ENCODE results near the gene MARCHF10. TPM values are rescaled to one million over a fixed set of nuclear protein-coding genes. Genes with fewer than 3 reads are reported as not detected.
A peak's percentile ranks its signal among the peaks of the same experiment; 100 is the strongest.

The MARCHF10 gene
- total RNA-seq, 1 donor from 2014 or later, result not detected

GRCh38 chr17:62665599-62665998 is 142.5 kb downstream of the MARCHF10 start:
- ATAC-seq (no peak), DNase-seq (ENCODE audit: low spot score) (no peak)

- ATAC-seq, result no peak
- DNase-seq (ENCODE audit: low spot score), result no peak
These were observed 143.6 kb downstream of the MARCHF10 start for GRCh38 chr17:62664336-62665120.

- no peak for DNase-seq (ENCODE audit: low spot score)
These were observed 144.8 kb downstream of the MARCHF10 start for GRCh38 chr17:62663304-62663703.

GRCh38 chr17:62662855-62663254 is 145.3 kb downstream of the MARCHF10 start:
- no peak for DNase-seq (ENCODE audit: low spot score)
- no peak for ATAC-seq

More at GRCh38 chr17:62663304-62663703, 144.8 kb downstream of the MARCHF10 start:
- ATAC-seq, result no peak

GRCh38 chr17:62661337-62661736 is 146.8 kb downstream of the MARCHF10 start:
- no peak for ATAC-seq

GRCh38 chr17:62660629-62661118 is 147.4 kb downstream of the MARCHF10 start:
- ATAC-seq, result no peak
- DNase-seq (ENCODE audit: low spot score), result no peak

More at GRCh38 chr17:62661337-62661736, 146.8 kb downstream of the MARCHF10 start:
- DNase-seq (ENCODE audit: low spot score), result no peak

GRCh38 chr17:62658136-62658920 is 149.8 kb downstream of the MARCHF10 start:
- ATAC-seq (no peak), DNase-seq (ENCODE audit: low spot score) (no peak)

GRCh38 chr17:62657690-62658089 is 150.4 kb downstream of the MARCHF10 start:
- DNase-seq (ENCODE audit: low spot score), result no peak
- ATAC-seq, result no peak

GRCh38 chr17:62657145-62657665 is 150.9 kb downstream of the MARCHF10 start:
- no peak for DNase-seq (ENCODE audit: low spot score)
- no peak for ATAC-seq

- DNase-seq (ENCODE audit: low spot score) (no peak), ATAC-seq (no peak)
These were observed 151.7 kb downstream of the MARCHF10 start for GRCh38 chr17:62656446-62656845.

- DNase-seq (ENCODE audit: low spot score), result no peak
These were observed 152.5 kb downstream of the MARCHF10 start for GRCh38 chr17:62655656-62656055.

GRCh38 chr17:62653826-62654761 is 154.0 kb downstream of the MARCHF10 start:
- ATAC-seq, result peak; percentile 26
- peak; percentile 62 for DNase-seq (ENCODE audit: low spot score)

More at GRCh38 chr17:62655656-62656055, 152.5 kb downstream of the MARCHF10 start:
- ATAC-seq, result no peak

- peak; percentile 73 for ATAC-seq
- peak; percentile 78 for DNase-seq (ENCODE audit: low spot score)
These were observed 154.9 kb downstream of the MARCHF10 start for GRCh38 chr17:62653002-62653825.

- peak; percentile 90 for DNase-seq (ENCODE audit: low spot score)
These were observed 155.7 kb downstream of the MARCHF10 start for GRCh38 chr17:62652251-62653001.

More at GRCh38 chr17:62652251-62653001, 155.7 kb downstream of the MARCHF10 start:
- peak; percentile 82 for ATAC-seq

Measured in left lobe of liver (tissue), 2 donors.